ENCODE measurements around the gene RNF166.

The RNF166 gene

GRCh38 chr16:88723507-88723887 lies 17.3 kb upstream of the RNF166 start:
- no peak for DNase-seq

DNA sequence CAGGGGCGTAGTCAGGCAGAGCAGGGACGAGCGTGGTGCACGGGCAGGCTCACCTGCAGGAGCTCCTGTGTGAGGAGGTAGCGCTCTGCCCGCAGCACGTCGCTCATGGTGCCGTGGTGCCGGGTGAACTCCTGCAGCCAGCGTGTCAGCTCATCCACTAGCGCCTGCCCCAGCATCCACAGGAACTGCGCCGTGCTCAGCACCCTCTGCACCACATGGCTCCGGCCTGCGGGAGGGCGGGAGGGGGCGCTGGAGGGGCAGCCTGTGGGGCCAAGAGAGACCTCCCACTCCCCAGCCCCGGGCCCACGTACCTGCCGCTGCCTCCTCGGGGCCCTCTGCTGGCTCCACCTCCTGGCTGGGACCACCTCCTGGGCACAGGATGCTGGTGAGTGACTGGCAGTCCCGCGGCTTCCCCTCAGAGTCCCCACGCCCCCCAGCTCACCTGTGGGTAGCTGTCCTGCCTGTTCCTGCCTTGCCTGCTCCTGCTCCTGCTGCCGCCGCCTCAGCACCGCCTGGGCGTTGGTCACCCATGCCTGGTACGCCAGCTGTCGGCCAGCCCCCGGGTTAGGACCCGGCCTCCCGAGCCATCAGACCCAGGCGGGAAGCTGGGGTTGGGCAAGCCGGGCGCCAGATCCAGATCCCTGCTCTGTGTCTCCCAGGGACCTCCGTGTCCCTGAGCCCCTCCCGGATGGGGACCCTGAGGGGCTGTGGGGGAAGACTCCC lies 16.7 kb upstream of the RNF166 start:
- no peak for DNase-seq

DNA sequence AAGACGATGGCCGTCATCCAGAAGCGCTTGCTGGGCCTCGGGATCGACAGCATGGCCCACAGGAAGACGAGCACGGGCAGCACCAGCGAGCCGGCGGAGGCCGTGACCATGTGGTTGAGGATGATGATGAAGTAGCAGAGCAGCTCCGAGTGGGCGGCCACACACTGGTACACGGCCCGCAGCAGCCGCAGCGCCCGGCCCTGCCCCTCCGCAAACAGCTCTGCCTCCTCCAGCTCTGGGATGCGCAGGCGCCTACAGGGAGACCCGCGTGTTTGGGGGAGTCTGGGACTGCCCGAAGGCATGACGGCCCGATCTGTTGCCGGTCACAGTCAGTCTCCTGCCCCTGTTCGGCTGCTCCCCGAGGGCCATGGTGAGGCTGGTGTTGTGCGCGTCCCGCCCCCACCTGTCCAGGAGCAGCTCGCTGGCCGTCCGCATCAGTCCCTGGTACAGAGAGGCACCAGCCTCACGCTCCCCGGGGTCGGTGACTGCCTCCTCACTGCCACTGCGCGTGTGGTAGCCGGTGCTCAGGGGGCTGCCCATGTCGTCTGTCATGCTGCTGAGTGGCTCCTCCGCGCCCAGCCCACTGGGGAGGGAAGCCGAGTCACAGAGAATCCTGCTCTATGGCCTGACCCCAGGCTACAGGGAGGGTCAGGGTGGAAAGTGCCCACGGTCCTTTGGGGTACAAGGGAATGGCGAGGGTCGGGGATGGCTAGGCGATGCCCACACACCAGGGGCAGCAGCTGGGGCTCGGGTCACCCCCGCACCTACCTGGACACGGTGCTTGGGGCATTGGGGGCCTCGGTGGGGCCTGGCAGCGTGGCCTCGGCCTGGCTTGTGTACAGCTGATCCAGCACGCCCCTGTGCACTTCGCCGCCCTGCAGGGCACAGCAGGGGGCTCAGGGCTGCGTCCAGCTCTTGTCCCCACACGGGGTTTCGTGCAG lies 15.9 kb upstream of the RNF166 start:
- no peak for DNase-seq

- DNase-seq, result no peak
Measured at GRCh38 chr16:88721236-88721635, 15.0 kb upstream of the RNF166 start.

DNA sequence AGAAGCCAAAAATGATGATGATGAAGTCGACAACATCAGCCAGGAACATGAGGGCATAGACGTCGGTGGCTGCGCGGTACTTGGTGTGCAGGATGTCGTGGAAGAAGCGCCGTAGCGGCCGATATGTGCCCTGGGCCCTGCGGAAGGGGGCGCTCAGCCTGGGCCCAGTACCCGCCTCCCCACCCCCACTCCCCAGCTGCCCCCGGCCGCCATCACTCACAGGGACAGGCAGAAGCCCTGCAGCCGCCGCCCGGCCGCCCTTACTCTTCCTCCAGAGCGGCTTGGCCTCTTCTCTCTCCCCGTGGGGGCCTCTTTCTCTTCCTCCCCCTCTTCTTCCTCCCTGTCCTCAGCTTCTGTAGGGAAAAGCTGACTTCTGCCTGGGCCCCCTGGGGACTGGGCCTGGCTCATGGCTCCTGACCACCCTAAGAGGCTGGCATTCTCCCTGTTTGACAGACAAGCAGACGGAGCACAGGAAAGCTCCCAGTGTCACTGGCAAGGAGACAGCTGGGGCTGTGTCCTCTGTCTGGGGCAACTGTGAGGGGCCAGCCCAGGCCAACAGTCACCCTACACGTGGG lies 14.3 kb upstream of the RNF166 start:
- DNase-seq, result no peak

DNA sequence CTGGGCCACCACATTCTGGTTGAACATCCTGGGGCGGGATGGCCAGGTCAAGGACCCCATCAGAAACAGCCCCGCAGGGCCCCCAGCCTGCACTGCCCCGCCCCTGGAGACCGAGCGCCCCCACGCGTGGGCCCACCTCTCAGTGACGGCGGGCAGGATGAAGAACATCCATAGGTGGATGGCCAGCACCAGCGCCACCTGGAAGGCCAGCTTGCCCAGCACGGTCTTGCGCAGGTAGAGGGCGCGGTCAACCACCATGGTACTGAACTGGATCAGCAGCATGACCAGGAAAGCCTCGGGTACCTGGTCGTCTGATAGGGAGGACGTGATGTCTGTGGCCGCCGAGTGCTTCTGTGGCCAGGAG lies 13.7 kb upstream of the RNF166 start:
- DNase-seq, result no peak

DNA sequence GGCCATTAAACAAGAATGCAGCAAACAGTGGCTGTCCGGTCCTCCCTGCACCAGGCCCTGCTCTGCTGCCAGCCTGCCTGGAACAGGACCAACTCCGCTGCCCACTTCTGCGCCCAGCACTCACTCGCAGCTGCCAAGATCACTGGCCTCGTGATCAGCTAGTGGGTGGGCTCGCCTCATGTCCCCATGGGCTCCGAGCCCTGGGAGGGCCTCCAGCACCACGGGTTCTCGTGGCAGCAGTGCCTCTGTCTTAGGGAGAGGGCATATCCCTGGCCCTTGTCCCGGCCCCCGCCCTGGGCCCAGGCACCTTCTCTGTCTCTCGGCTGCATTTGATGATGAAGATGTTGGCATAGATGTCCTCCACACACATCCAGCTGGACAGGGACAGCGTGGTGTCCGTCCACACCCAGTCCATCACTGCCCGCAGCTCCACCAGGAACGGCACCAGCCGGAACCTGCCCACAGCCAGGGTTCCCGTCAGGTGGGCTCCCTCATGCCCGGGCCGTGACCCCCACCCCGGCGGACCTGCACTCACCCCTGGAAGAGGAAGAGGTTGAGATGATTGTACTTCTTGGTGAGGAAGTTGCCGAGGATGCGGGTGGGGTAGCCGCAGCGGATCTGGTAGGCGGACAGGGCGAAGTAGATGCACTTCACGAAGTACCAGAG lies 13.2 kb upstream of the RNF166 start:
- DNase-seq, result no peak

DNA sequence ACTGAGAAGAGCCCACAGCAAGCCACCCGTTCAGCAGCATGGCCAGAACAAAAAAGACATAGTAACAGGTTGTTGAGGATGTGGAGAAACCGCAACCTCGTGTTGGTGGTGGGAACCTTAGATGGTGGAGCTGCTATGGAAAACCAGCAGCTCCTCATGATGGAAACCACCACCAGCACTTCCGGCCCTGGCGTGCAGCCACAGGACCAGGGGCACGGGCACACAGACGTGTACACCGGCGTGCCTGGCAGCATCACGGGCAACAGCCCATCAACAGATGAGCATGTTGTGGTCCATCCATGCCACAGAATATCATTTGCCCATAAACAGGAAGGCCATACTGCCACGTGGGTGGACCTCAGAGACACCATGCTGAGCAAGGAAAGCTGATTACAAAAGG lies 12.0 kb upstream of the RNF166 start:
- no peak for DNase-seq

DNA sequence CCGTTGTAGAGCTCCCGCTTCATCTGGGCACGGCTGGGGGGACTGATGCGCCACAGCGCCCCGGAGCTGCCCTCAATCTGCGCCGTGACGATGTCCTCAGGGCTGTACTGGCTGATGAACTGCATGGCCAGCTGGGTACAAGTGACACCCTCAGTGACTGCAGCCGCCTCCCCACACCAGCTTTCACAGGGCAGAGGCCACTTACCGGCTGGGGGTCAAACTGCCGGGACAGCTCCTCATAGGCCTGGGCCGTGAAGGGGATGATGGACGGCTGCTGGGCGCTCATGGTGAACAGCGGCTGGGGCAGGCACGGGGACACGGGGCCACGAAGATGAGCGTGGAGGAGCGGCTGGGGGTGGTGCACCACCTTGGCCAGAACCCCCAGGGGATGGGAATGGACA lies 10.4 kb upstream of the RNF166 start:
- DNase-seq, result no peak

GRCh38 chr16:88716201-88716600 lies 10.0 kb upstream of the RNF166 start:
- DNase-seq, result no peak

GRCh38 chr16:88715312-88716190 lies 9.3 kb upstream of the RNF166 start:
- no peak for DNase-seq

DNA sequence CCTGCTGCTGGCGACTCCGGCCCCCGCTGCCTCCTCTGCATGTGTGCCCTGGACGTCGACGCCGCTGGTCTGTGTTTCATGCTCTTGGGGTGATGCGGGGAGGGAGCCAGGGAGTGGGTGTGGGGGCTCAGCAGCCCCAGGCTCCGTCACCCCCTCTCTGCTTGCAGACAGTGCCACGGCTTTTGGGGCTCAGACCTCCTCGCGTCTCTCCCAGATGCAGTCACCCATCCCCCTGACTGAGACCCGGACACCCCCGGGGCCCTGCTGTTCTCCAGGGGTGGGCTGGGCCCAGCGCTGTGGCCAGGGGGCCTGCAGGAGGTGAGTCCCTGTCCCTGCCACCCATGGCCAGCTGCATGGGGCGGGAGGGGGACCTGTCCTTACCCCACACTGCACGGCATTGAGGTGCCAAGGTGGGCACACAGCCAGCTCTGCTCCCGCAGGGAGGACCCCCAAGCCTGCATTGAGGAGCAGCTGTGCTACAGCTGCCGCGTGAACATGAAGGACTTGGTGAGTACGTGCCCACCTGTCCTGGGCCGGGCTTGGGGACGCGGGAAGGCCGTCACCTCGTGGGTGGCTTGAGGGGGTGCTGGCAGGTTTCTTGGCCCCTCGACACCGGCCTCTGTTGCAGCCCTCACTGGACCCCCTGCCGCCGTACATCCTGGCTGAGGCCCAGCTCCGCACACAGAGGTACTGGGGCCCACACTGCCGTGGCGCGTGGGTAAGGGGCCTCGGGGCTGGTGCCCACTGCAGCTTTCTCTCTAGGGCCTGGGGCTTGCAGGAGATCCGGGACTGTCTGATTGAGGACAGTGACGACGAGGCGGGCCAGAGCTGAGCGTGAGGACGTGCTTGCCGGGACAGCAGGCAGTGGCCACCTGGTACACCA lies 8.5 kb upstream of the RNF166 start:
- no peak for DNase-seq

DNA sequence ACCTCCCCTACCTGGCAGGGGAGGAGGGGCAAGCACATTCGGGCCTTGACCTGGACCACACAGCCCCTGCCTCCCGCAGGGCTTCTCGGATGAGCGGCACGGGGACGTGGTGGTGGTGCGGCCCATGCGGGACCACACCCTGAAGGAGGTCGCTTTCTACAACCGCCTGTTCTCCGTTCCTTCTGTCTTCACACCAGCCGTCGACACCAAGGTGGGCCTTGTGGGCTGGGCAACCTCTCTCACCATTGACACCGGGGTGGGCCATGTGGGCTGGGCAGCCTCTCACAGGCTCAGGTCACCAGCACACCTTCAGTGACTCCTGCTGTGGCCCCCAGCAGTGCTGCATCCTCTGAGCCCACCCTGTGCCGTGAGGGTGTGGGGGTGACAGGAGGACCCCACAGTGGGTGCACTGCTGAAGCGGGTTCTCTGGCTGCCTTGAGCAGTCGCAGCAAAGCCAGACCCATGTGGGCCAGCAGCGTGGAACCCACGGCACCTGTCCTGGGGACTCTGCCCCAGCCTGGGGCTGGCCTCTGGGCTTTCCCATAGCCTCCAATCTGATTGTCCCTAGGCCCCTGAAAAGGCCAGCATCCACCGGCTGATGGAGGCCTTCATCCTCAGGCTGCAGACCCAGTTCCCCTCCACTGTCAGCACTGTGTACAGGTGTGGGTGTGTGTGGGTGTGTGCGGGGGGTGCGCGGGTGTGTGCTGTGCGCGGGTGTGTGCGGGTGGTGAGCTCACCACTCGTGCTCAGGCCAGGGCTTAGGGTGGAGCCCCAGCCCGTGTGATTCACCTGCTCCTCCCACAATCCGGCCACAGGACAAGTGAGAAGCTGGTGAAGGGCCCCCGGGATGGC lies 7.6 kb upstream of the RNF166 start:
- DNase-seq, result no peak

DNA sequence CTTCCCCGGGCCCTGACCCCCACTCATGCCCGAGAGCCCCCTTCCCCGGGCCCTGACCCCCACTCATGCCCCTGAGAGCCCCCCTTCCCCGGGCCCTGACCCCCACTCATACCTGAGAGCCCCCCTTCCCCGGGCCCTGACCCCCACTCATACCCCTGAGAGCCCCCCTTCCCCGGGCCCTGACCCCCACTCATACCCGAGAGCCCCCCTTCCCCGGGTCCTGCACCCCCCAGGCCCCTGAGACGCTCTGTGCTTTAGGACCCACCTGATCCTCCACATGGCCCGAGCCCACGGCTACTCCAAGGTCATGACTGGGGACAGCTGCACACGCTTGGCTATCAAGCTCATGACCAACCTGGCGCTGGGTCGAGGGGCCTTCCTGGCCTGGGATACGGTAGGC lies 6.8 kb upstream of the RNF166 start:
- no peak for DNase-seq

DNA sequence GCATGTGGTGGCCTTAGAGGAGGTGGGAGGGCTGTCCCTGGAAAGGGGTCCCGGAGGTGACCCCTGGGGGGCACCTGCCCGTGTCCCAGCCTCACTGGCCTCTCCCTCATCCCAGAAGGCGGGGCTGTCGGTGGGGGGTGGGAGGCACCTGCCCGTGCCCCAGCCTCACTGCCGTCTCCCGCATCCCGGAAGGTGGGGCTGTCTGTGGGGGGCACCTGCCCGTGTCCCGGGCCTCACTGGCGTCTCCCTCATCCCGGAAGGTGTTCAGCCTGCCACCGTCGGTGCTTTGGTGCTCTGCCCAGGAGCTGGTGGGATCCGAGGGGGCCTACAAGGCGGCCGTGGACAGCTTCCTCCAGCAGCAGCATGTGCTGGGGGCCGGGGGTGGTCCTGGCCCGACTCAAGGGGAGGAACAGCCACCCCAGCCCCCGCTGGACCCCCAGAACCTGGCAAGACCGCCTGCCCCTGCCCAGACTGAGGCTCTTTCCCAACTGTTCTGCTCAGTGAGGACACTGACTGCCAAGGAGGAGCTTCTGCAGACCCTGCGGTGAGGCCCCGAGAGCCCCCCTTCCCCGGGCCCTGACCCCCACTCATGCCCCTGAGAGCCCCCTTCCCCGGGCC lies 6.3 kb upstream of the RNF166 start:
- DNase-seq, result no peak

DNA sequence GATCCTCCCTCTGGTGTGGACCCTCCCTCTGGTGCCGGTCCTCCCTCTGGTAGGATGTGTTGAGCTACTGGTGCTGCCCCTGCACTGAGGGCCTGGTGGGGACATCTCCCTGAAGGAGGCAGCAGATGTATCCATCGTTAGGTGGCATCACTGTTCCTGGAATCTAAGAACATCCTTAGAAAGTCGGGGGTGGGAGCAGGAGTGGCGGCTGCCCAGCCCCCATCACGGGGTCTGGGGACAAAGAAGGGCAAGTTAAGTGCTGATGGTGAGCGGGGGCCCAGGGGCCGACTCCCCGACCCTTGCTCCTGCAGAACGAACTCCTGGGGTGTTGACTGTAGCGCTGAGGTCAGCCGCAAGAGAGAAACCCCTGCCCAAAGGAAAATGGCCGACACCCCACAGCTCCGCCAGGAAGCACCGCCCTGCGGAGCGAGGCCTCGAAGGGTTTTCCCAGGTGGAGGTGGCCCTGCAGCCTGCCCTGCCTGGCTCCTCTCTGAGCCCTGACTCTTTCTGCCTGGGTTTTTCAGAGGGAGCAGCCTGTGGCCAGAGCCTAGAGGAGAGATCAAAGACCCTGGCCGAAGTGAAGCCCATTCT lies 5.6 kb upstream of the RNF166 start:
- no peak for DNase-seq

- no peak for DNase-seq
Measured at GRCh38 chr16:88710556-88710955, 4.3 kb upstream of the RNF166 start.

DNA sequence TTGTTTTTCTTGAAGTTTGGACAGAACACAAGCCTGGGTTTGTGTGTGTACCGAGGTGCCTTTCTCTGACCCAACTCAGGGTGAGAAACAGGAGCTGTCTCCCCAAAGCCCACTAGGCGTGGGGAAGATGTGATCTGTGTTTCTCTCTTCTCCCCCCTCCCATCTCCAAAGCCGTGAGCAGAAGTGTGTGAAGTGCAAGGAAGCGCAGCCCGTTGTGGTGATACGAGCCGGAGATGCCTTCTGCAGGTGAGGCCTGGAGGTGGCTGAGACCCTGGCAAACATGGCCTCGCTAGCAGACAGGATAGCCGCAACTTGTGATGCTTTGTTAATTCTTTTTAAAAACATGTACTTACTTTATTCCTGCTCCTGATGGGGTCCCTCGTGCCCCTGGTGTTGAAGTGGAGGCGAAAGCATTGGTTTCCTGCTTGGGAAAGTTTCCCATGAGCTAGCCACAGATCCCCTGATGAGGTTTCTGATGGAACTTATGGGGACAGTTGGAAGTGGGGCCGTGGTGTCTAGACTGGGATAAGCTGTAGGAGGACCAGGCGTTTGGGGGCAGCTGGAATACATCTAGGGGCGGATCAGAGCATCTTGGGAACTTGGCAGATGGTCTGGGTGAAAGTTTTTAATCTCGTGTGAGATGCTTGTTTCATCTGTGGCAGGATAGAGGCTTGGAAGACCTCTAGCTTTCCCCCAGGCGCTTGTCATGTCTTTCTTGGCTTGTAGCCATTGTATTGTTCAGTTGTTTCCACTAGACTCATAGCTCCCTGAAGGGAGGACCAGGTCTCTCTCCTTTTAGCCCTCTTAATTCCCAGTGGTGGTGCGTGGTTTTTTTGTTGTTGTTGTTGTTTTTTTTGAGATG lies 988 bp upstream of the RNF166 start:
- DNase-seq, result peak in 1 of 2 donors; percentile 11
